CMK (cell line): ENCODE measurements around the gene SMPD3.

Experiments used
- DNase-seq: peaks from one replicate; pipeline ENCODE4 v3.0.0-alpha.2; 2010; ENCODE audit warnings: low read depth

The SMPD3 gene

GRCh38 chr16:68380676-68381362, 67.5 kb downstream of the SMPD3 start:
- DNase-seq: no peak

DNA sequence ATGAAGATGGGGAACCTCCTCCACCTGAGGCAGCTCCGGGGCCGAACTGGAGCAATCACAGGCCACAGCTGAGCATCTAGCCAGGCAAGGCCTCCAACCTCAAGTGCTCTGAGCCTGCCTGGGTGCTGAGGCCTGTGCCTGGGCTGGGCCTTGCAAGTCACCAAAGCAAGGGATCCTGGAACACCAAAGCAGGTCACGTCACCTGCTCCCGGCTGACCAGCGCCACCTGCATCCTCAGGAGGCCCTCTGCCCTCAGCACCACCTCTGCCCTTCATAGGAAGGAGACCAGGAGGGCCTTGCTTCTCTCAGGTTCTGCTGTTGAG, 68.0 kb downstream of the SMPD3 start:
- DNase-seq: no peak

GRCh38 chr16:68379472-68380347, 68.6 kb downstream of the SMPD3 start:
- no peak for DNase-seq

- DNase-seq: no peak
Measured at GRCh38 chr16:68378436-68379415, 69.6 kb downstream of the SMPD3 start.

- DNase-seq: no peak
Measured at GRCh38 chr16:68377667-68378393, 70.5 kb downstream of the SMPD3 start.

DNA sequence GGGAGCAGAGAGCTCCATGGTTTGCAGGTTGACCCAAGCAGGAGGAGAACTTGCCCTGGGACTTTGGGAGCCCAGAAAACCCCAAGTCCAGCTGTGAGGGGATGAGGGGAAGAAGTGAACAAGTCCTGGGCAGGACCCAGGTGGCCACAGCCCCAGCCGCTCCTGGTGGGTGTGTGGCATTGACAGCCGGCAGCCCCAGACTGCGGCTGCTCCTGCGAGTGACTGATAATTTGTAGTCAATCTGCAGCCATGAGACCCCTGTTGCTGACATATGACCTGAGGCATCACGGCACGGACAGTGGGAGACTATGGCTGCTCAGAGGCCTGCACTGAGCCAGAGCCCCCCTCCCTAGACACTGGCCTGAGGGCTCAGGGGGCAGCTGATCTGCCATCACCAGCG, 71.1 kb downstream of the SMPD3 start:
- DNase-seq: no peak

DNA sequence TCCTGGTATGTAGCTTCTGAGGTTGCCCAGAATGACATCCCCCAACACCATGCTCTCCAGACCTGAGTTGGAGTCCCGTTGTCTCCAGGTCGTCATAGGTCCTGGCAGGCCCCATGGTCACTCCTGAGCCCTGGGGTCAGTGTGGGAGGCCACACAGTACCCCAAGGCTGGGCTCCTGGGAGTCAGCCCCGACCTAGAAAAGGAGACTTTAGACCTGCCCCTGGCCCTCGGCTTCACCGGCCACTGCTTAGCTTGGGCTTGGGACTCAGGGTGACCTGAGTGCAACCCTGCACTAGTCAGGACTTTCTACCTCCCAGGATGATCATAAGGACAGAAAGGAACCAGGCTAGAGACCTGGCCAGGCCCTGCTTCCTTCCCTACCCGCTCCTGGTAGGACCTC, 71.7 kb downstream of the SMPD3 start:
- DNase-seq: no peak

- DNase-seq: no peak
Measured at GRCh38 chr16:68375801-68376536, 72.3 kb downstream of the SMPD3 start.

- DNase-seq: no peak
Measured at GRCh38 chr16:68374961-68375660, 73.2 kb downstream of the SMPD3 start.

DNA sequence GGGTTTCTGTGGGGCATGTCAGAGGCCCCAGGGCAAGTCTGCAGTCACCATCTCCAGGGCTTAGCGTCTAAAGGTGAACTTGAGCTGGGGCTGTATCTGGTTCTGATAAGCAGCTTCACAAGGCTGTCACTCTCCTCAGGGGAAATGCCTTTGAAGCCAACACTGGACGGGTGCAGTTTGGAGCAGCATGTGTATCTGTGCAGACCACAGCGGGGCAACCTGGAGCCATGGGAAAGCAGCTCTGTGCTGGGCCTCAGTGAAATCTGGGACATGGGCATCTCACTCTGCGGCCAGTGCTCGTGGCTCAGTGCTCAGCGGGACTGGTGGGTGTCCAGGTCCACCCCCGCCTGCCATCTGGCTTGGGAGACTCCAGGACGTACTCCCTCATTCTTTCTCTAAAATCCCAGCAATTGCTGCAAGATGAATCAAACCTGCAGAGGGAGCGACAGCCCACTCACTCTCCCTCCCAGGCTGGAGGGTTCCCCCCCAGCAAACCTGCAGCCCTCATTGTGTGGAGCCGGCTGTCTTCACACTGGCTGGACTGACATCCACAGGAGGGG, 74.0 kb downstream of the SMPD3 start:
- no peak for DNase-seq

GRCh38 chr16:68373528-68374245, 74.6 kb downstream of the SMPD3 start:
- no peak for DNase-seq

DNA sequence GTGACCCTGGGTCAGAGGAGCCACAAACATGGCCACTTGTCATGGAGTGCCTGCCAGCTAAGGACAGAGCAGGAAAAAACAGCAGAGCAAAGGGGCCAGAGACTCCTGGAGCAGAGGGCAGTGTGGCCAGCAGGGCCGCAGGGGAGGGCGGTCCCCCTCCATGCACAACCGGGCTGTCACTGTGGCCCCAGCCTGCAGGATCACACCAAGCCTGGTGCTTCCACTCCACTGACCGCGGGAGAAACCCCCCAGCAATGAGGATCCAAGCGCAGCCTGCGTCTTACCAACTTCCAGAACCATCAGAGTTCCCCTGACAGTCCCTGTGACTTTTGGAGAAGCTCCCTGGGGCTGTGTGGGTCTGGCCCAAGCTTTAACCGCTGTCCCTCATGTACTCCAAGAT, 75.5 kb downstream of the SMPD3 start:
- no peak for DNase-seq

DNA sequence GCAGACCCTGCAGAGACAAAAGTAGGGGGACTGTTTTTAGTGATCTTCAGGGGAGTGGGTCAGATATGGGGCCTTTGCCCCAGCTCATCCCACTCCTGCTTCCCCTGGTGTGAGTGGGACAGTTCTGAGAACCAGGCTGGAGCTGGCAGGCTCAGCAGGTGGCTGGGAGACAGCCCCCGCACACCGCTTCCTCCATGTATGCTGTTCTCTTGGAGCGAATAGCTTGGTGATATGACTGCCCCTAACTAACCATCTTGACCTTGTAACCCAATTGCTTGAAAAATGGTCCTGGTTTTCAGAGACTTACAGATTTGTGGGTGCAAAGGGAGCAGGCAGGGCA, 76.0 kb downstream of the SMPD3 start:
- no peak for DNase-seq

- DNase-seq: no peak
Measured at GRCh38 chr16:68371706-68372380, 76.5 kb downstream of the SMPD3 start.

DNA sequence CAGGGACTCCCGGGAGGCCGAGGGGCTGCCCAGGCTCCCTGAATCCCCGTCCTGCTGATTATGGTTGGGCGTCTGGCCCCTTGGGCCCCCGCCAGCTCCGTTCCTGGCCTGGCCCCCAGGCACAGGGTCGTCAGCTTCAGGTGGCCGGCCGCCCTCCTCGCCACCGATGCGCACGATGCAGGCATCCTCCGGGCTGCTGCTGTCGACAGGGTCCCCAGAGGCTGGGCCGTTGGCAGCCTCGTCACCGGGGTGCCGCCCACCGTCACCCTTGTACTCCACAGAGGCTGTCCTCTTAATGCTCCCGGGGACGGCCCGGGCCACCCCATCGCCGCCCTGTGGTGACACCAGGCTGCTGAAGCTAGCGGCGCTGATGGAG, 77.0 kb downstream of the SMPD3 start:
- no peak for DNase-seq

GRCh38 chr16:68370581-68371275, 77.6 kb downstream of the SMPD3 start:
- DNase-seq: no peak

DNA sequence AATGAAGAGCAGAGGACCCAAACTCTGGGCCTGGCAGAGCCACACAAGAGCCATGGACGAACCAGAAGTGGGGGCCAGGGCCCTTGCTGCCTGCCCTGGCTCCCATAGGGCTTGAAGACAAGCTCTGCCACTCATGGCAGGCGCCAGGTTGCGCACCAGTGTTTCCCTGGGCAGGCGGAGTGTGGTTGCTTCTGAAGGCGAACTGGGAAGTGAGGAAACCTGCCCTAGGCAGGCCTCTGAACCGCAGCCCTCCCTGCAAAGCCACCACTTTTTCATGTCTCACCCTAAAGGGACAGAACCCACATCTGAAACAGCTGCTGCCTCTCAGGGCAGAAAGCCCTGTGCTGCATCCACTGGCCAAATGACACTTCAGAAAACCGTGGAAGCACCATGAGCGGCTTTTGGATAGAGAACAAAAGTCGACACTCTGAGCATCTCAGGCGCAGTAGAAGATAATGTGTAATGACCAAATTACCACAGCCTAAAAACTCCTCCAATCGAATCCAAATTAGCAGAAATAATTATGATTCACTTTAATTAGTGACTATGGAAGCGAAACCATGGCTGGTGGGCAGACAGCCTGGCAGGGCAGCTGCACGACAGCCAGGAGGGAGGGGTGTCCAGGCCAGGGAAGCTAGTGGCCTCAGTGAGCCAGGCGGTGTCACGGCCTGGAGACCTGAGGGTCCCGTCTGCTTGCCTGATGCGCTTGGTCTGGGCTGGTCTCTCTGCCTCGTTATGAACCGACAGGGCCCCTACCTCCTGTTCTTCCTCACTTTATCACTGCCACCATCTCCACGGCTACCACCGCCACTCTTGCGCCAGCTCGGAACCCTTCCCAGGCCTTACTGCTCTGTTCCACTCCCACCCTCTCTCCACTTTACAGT, 78.4 kb downstream of the SMPD3 start:
- DNase-seq: no peak
